ENCODE results near the gene MAL.
A peak's percentile ranks its signal among the peaks of the same experiment; 100 is the strongest.

Gene MAL

GRCh38 chr2:95059656-95060370 lies 34.3 kb downstream of the MAL start:
- H3K36me3 Mint-ChIP-seq: no peaks in the 10 kb centered on the region
- no peak overlapping the region for H3K27ac Mint-ChIP-seq
- DNase-seq (no peak), ATAC-seq (replicated peaks) (no peak)
- H3K4me3 Mint-ChIP-seq: no peak overlapping the region
- H3K9me3 Mint-ChIP-seq: no peaks in the 10 kb centered on the region
- H3K4me1 Mint-ChIP-seq: peaks cover 10 to 19% of the 10 kb centered on the region in 2 donors
- H3K27me3 Mint-ChIP-seq: peaks cover 13 to 21% of the 10 kb centered on the region in 2 donors

- Mint-ChIP-seq H3K4me1 (peaks cover 10 to 19% of the 10 kb centered on the region in 2 donors), H3K27me3 (peaks cover 13 to 21% of the 10 kb centered on the region in 2 donors), H3K27ac (no peak overlapping the region), H3K36me3 (no peaks in the 10 kb centered on the region), H3K9me3 (no peaks in the 10 kb centered on the region), H3K4me3 (no peak overlapping the region)
- DNase-seq (no peak), ATAC-seq (replicated peaks) (no peak)
Observed at GRCh38 chr2:95060446-95061118, 35.1 kb downstream of the MAL start.

- H3K9me3 Mint-ChIP-seq: no peaks in the 10 kb centered on the region
- H3K27me3 Mint-ChIP-seq: peaks cover 13 to 21% of the 10 kb centered on the region in 2 donors
- H3K4me3 Mint-ChIP-seq: no peak overlapping the region
- no peak for ATAC-seq (replicated peaks)
- no peaks in the 10 kb centered on the region for H3K36me3 Mint-ChIP-seq
- H3K4me1 Mint-ChIP-seq: peaks cover 10 to 19% of the 10 kb centered on the region in 2 donors
- no peak for DNase-seq
- no peak overlapping the region for H3K27ac Mint-ChIP-seq
Observed at GRCh38 chr2:95061119-95061512, 35.6 kb downstream of the MAL start.

- Mint-ChIP-seq H3K4me3 (no peak overlapping the region), H3K9me3 (no peaks in the 10 kb centered on the region), H3K36me3 (no peaks in the 10 kb centered on the region), H3K4me1 (peaks cover 10 to 19% of the 10 kb centered on the region in 2 donors), H3K27me3 (peaks cover 13 to 21% of the 10 kb centered on the region in 2 donors), H3K27ac (no peak overlapping the region)
- ATAC-seq (replicated peaks) (no peak), DNase-seq (no peak)
Observed at GRCh38 chr2:95061601-95062183, 36.2 kb downstream of the MAL start.

- peak; percentile 8 to 37 for ATAC-seq (replicated peaks)
- Mint-ChIP-seq H3K27ac (peak overlapping the region; percentile 20), H3K4me1 (peaks cover 10 to 19% of the 10 kb centered on the region in 2 donors), H3K36me3 (no peaks in the 10 kb centered on the region), H3K4me3 (no peak overlapping the region), H3K9me3 (no peaks in the 10 kb centered on the region), H3K27me3 (peaks cover 13 to 21% of the 10 kb centered on the region in 2 donors)
- no peak for DNase-seq
Observed at GRCh38 chr2:95062242-95063085, 37.0 kb downstream of the MAL start.

- peak; percentile 71 to 79 for ATAC-seq (replicated peaks)
Observed at GRCh38 chr2:95063086-95063958, 37.8 kb downstream of the MAL start.

GRCh38 chr2:95068256-95068655 lies 42.7 kb downstream of the MAL start:
- Mint-ChIP-seq H3K36me3 (no peaks in the 10 kb centered on the region), H3K27me3 (peaks cover 0 to 10% of the 10 kb centered on the region in 2 donors), H3K27ac (no peak overlapping the region), H3K4me3 (no peak overlapping the region), H3K4me1 (peaks cover 2 to 12% of the 10 kb centered on the region in 2 donors), H3K9me3 (no peaks in the 10 kb centered on the region)
- DNase-seq (no peak), ATAC-seq (replicated peaks) (no peak)

More at GRCh38 chr2:95063086-95063958, 37.8 kb downstream of the MAL start:
- peak overlapping the region; percentile 44 for H3K27ac Mint-ChIP-seq
- H3K4me1 Mint-ChIP-seq: peaks cover 10 to 19% of the 10 kb centered on the region in 2 donors
- no peaks in the 10 kb centered on the region for H3K36me3 Mint-ChIP-seq
- no peaks in the 10 kb centered on the region for H3K9me3 Mint-ChIP-seq
- no peak for DNase-seq
- peak overlapping the region in 1 of 2 donors; percentile 5 for H3K4me3 Mint-ChIP-seq
- peaks cover 13 to 21% of the 10 kb centered on the region in 2 donors for H3K27me3 Mint-ChIP-seq

- no peaks in the 10 kb centered on the region for H3K27me3 Mint-ChIP-seq
- ATAC-seq (replicated peaks) (no peak), DNase-seq (no peak)
- H3K27ac Mint-ChIP-seq: no peak overlapping the region
- peaks cover 4 to 11% of the 10 kb centered on the region in 2 donors for H3K4me1 Mint-ChIP-seq
- no peaks in the 10 kb centered on the region for H3K9me3 Mint-ChIP-seq
- no peak overlapping the region for H3K4me3 Mint-ChIP-seq
- no peaks in the 10 kb centered on the region for H3K36me3 Mint-ChIP-seq
Observed at GRCh38 chr2:95069465-95069864, 44.0 kb downstream of the MAL start.

- no peak for ATAC-seq (replicated peaks)
- peaks cover 4 to 22% of the 10 kb centered on the region in 2 donors for H3K27me3 Mint-ChIP-seq
- H3K4me1 Mint-ChIP-seq: peaks cover 10 to 32% of the 10 kb centered on the region in 2 donors
- no peak overlapping the region for H3K27ac Mint-ChIP-seq
- DNase-seq: no peak
- H3K36me3 Mint-ChIP-seq: no peaks in the 10 kb centered on the region
- H3K4me3 Mint-ChIP-seq: no peak overlapping the region
- no peaks in the 10 kb centered on the region for H3K9me3 Mint-ChIP-seq
Observed at GRCh38 chr2:95071856-95072255, 46.3 kb downstream of the MAL start.

- peaks cover 13 to 38% of the 10 kb centered on the region in 2 donors for H3K4me1 Mint-ChIP-seq
- ATAC-seq (replicated peaks): no peak
- no peak overlapping the region for H3K4me3 Mint-ChIP-seq
- peaks cover 7 to 23% of the 10 kb centered on the region in 2 donors for H3K27me3 Mint-ChIP-seq
- H3K36me3 Mint-ChIP-seq: no peaks in the 10 kb centered on the region
- DNase-seq: no peak
- H3K27ac Mint-ChIP-seq: no peak overlapping the region
- no peaks in the 10 kb centered on the region for H3K9me3 Mint-ChIP-seq
Observed at GRCh38 chr2:95072424-95072823, 46.9 kb downstream of the MAL start.

GRCh38 chr2:95073856-95074662 lies 48.6 kb downstream of the MAL start:
- DNase-seq (no peak), ATAC-seq (replicated peaks) (peak in 1 of 2 donors; percentile 4)
- Mint-ChIP-seq H3K27ac (no peak overlapping the region), H3K9me3 (no peaks in the 10 kb centered on the region), H3K4me1 (peaks cover 14 to 40% of the 10 kb centered on the region in 2 donors), H3K4me3 (no peak overlapping the region), H3K36me3 (no peaks in the 10 kb centered on the region), H3K27me3 (peaks cover 8 to 27% of the 10 kb centered on the region in 2 donors)

GRCh38 chr2:95074663-95075439 lies 49.3 kb downstream of the MAL start:
- H3K4me3 Mint-ChIP-seq: peak overlapping the region; percentile 29 to 67
- no peaks in the 10 kb centered on the region for H3K36me3 Mint-ChIP-seq
- H3K27ac Mint-ChIP-seq: peak overlapping the region; percentile 87
- DNase-seq (peak; percentile 40), ATAC-seq (replicated peaks) (peak; percentile 78 to 88)
- peaks cover 14 to 40% of the 10 kb centered on the region in 2 donors for H3K4me1 Mint-ChIP-seq
- no peaks in the 10 kb centered on the region for H3K9me3 Mint-ChIP-seq
- peaks cover 8 to 27% of the 10 kb centered on the region in 2 donors for H3K27me3 Mint-ChIP-seq
